Tongue (tissue), 2 donors: ENCODE data around the gene ADAMTSL4. TPM values are rescaled to one million over a fixed set of nuclear protein-coding genes. Genes with fewer than 3 reads are reported as not detected.
A peak's percentile ranks its signal among the peaks of the same experiment; 100 is the strongest.
"Not testable (repeated sequence)": the region's sequence is repeated elsewhere in the genome, so short reads cannot be mapped to it uniquely, and the experiment has no call there.

Experiments
- DNase-seq: peaks from one replicate; pipeline ENCODE4 v3.0.0-alpha.2; 2015
- total RNA-seq: library from RNA; depleted of rRNA; stranded (reverse); fragments of >200 nt; gene quantifications from one replicate; pipeline ENCODE4 v1.2.3, GENCODE V29; 2014

ADAMTSL4 gene
- total RNA-seq, 1 donor from 2014 or later: 50.4 TPM

GRCh38 chr1:150567717-150568593, 18.7 kb downstream of the ADAMTSL4 start:
- peak; percentile 96 for DNase-seq

DNA sequence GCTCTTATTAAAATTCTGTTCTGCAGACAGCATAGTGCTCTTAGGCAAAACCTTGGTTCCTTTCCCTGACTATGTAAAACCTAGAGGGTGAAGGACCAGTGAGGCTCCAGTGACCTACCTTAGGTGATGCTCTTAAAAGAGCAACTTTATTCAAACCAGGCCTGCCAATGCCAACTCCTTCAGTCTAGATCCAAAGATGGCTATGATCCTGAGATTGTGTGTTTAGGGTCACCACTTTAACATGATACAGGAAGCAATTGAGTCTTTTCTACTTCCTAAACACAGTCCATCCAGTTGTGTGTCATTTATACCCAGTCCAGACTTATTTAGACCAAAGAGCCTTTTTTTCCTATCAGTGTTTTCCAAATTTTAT, 19.4 kb downstream of the ADAMTSL4 start:
- DNase-seq: no peak

DNA sequence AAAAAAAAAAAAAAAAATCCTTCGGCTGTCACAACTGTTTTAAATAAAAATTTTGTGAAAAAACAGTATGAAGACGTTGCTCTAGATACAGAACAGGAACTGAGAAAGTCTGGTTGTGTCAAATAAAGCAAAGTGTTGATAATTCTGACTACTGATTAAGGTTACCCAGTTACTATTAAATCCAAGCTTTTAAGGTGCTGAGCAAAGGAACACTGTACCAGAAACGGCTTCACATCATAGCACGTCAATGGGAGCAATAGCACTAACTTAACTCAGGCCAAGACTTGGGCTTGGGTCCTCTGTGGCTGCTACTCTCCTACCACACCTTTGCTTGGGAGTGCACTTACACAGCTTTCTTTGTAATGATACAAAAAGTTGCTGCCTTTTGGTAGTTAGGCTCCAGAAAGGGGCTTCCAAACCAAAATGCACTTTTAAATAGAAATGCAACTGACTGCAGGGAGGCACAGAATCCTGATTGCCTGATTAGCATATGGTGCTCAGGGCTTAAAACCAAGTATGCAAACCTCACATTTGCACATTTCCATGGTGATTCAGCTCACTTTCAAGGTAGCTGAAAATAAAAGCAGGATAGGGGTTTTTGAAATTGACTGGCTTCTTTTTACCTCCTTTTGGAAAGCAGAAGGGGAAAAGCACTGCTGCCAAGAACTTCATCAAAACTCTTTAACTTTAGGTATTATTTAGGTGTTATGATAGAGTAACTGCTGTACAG, 23.9 kb downstream of the ADAMTSL4 start:
- no peak for DNase-seq

- DNase-seq: not testable (repeated sequence)
Observed at GRCh38 chr1:150573648-150574071, 24.5 kb downstream of the ADAMTSL4 start.

DNA sequence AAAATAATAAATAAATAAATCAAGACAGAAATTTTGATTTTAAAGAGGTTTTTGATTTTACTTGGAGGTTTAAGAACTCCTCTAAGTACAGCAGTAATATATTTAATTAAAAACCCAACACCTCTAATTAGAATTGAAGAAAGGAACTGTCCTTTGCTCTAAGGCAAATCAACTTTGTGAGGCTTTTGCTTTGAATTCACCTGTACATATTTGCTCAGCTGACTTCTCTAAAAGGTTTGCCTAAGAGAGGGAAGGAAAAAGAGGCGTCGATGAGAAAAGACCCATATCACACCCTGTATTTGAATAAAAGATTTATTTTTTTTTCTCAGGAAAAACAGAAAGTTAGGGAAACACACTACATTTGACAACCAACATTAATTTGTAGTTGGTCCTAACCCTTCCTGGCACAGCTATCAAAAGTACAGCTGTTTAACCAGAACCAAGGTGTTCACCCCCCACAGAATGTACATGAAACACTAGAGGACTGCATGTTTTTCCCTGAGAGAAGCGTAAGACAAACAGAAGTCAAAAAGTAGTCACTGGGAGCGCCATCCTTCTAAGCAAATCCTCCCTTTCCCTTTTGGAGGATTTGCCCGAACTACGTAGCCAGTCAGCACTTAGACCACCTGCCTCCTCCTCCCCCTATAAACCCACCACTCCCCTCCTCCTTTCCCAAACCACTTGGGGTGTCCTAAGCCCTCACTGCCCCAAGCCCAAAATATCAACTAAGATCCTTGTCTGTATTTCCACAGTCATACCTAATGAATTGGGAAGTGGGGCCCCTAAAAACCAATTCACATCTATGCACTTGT, 25.3 kb downstream of the ADAMTSL4 start:
- peak; percentile 29 for DNase-seq

DNA sequence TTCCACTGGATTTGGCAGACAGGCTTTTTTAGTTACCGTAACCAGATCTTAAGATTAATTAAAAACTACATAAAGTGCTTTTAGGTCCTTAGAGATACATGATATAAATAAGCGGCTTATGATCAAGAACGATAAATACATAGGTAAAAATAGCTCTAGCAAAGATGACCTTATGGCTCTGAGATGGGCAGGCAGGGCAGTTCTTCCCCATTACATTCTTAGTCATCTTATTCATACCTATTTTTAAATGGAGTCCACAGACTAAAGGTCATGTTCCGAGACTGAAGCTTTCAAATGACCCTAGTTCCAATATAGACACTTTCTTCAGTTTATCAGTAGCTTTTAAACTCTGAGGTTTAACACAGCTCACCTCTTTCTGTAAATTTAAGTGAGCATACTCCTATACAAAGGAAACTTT, 25.9 kb downstream of the ADAMTSL4 start:
- DNase-seq: peak; percentile 32

DNA sequence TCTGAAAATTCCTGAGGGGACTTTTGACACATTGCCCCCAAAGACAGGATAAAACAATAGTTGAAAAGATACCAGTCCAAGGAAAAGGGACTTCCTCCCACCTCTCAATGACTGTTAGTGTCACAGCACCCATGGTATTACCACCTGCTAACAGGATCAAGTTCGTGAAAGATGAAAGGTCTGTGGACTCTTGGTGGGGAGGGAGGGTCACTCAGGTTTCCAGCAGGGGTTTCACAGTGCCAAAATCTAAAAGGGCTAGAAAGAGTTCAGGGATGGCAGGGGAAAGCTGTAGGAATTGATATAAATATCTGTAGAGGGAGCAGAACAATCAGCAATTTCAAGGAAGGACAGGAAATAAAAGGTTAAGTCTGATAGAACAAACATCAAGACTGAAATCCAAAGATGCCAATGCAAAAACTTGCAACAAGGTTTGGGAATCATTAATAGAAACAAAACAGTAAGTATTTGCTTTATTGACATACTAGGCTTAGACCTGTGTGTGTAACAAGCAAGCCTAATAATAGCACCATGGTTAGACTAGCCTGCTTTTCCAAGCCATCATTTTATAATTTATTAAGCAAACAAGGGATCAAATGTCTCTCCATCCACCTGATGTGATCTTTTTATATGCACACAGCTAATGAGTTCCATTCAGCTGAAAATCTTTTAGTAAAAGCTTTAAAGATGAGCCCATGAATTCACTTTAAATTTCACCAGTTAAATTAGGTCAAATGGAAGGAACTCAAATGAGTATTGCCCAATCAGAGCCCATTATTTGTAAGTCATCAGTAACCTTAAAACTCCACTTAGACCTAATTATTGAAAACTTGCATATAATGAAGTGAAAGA, 26.5 kb downstream of the ADAMTSL4 start:
- DNase-seq: peak; percentile 33

- no peak for DNase-seq
Observed at GRCh38 chr1:150576367-150576711, 27.1 kb downstream of the ADAMTSL4 start.

GRCh38 chr1:150576794-150577556, 27.8 kb downstream of the ADAMTSL4 start:
- peak; percentile 36 for DNase-seq

DNA sequence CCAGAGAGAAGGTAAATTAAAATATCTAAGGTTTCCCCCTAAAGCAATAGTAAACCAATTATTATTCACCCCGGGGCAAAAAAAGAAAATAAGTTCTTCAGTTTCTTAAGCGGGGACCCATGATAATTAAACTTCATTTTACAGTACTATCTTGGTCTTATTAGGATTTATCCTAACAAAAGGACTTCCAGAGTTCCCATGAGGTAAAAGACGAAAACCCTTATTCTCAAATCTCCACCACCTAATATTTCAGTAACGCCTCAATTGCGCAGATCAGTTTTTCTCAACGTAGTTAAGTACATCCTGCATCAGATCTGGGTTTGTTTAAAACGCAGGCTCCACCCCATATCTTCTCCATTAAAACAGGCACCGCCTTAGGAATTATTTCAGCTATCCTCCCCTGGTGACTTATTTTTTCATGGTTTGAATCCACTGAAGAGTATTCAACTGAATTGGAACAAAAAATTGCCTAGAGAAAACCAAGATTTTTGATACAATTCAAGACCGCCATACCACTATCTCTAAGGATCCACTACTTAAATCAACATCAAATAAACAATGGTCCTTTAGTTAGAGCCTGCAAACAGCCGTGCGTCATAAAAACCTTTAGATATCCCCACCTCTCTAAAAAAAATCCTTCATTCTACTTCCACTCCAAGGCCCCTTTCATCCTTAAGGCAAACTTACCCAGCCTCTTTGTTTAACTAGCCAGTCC, 28.5 kb downstream of the ADAMTSL4 start:
- DNase-seq: peak; percentile 64

DNA sequence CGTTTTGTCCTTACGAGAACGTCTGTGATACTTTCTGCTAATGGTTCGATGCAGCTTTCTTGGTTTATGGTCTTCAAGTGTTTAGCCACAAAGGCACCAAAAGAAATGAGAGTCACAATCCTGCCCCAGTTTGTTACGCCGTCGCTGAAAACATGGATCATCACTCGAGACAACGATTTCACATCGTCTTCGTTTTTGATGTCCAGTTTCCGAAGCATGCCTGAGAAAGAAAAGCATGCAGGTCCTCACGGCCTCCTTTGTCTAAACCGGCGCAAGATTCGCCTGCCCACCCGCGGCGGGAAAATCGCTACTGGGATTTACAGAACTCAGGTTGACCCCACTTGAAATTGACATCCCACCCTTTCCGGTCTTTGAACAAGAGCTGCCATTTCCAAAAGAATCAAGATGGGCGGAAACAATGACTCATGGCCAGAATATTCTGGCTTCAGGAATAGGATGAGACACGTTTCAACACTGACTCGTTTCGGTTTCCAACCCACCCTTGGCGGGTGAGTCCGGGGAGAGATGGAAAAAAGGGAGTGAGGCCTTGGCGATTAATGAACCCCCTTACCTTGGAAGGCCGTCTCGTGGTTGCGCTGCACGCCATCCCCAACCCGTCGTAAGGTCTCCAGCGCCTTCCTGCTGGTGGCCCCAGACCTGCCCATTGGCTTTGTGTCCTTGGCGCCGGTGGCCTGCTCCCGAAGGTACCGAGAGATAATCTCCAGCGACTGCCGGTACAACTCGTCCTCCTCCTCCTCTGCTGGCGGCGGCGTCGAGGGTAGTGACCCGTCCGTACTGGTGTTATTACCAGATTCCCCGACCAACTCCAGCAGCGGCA, 29.3 kb downstream of the ADAMTSL4 start:
- DNase-seq: peak; percentile 91

GRCh38 chr1:150579110-150579944, 30.1 kb downstream of the ADAMTSL4 start, which contains the start of gene MCL1:
MCL1 (minus strand) TSS chr1:150579610; CDS start chr1:150579530, 80 bp downstream.
- DNase-seq: peak; percentile 98

DNA sequence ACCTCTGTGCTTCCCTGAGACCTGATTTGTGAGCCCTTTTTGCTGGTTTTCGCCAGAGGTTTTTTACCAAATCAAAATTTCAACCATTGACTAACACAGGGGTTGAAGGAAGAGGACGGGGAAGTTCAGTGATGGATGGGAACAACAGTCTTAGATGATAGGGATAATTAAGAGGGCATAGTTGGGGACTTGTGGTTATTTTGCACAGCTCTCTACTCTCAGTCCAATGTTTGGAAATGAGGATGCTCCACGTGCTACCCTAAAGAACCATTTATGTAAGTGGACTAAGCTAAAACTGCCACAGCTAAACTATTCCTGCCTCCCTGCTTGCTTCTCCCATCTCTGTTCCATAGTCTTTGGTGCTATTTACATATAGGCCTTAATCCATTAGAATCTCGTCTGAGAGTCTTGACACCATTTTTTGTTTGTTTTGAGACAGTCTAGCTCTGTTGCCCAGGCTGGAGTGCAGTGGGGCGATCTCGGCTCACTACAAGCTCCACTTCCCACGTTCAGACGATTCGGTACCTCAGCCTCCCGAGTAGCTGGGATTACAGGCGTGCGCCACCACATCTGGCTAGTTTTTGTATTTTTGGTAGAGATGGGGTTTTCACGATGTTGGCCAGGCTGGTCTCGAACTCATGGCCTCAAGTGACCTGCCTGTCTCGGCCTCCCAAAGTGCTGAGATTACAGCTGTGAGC, 30.9 kb downstream of the ADAMTSL4 start:
- no peak for DNase-seq

- not testable (repeated sequence) for DNase-seq
Observed at GRCh38 chr1:150580966-150581365, 31.8 kb downstream of the ADAMTSL4 start.

GRCh38 chr1:150581437-150581836, 32.2 kb downstream of the ADAMTSL4 start:
- not testable (repeated sequence) for DNase-seq

DNA sequence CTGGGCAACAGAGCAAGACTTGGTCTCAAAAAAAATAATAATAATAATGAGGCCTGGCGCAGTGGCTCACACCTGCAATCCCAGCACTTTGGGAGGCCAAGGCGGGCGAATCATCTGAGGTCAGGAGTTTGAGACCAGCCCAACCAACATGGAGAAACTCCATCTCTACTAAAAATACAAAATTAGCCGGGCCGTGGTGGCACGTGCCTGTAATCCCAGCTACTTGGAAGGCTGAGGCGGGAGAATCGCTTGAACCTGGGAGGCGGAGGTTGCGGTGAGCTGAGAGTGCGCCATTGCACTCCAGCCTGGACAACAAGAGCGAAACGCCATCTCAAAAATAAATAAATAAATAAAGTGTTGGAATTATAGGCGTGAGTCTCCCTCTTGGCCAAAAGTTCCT, 32.8 kb downstream of the ADAMTSL4 start:
- not testable (repeated sequence) for DNase-seq

GRCh38 chr1:150582371-150582770, 33.2 kb downstream of the ADAMTSL4 start:
- DNase-seq: no peak
